HepG2 (cell line): Measurements from ENCODE around the gene MLC1. TPM values are rescaled to one million over a fixed set of nuclear protein-coding genes. Genes with fewer than 3 reads are reported as not detected.

Source experiments
- ATAC-seq: fragments of 200-7000 bp; cut with Tn5 transposase; 3 replicates; pipeline ENCODE4 v1.9.1; 2020; ENCODE audit warnings: mild to moderate bottlenecking, moderate library complexity
- BruUV-seq: library from RNA; stranded (reverse); fragments of 400-500 nt; replicated peaks from 2 replicates; lab custom pipeline; 2021; lab: Mats Ljungman, UMichigan
- CTCF ChIA-PET: fragments of 300-600 bp; formaldehyde crosslinking; extraction: SDS; loops from one replicate; lab custom pipeline; 2021; ENCODE audit warnings: low total read pairs, inconsistent platforms, low intra/inter-chr PET ratio; lab: Yijun Ruan, JAX
- POLR2A ChIA-PET: fragments of 350-600 bp; sonication (Branson Sonifier 250); formaldehyde crosslinking; loops from one replicate; lab custom pipeline; 2020; ENCODE audit warnings: antibody characterized with exemption, inconsistent platforms; lab: Yijun Ruan, JAX
- DNase-seq: peaks from one replicate; pipeline ENCODE4 v3.0.0-alpha.2; 2015; ENCODE audit warnings: low spot score
- FAIRE-seq: peaks from 3 replicates; lab custom pipeline; 2011; peaks lifted over from hg19 to GRCh38; lab: Jason Lieb, UNC
- H2AFZ ChIP-seq: one replicate; pipeline ENCODE4 v1.6.1; 2011; ENCODE audit warnings: low read length, inconsistent platforms
- H3K27ac ChIP-seq: fragments of 300-600 bp; 3 replicates; pipeline ENCODE4 v1.8.0; 2011; ENCODE audit warnings: mixed run types, mild to moderate bottlenecking, mixed read lengths, low read length, inconsistent platforms; ENCODE audit not compliant: insufficient read depth; ENCODE audit errors: extremely low read length
- H3K27me3 ChIP-seq, 2 experiments: fragments of 200-600 bp in 1 of 2; 2 replicates in 1 of 2; 3 replicates in 1 of 2; pipeline versions ENCODE4 v1.6.0 to v1.8.0; 2011; ENCODE audit warnings: low read length in 2 of 2, mild to moderate bottlenecking in 2 of 2, moderate library complexity in 2 of 2, inconsistent platforms in 1 of 2; ENCODE audit not compliant: insufficient read depth in 2 of 2, control insufficient read depth in 1 of 2
- H3K36me3 ChIP-seq, 2 experiments: fragments of 200-600 bp in 1 of 2; replicated peaks in 1 of 2; 2 replicates in 1 of 2; 3 replicates in 1 of 2; pipeline versions ENCODE4 v1.5.1 to v1.8.0; 2011; ENCODE audit warnings: low read length in 2 of 2, inconsistent platforms in 1 of 2; ENCODE audit not compliant: insufficient read depth in 2 of 2, control insufficient read depth in 1 of 2
- H3K4me1 ChIP-seq: 2 replicates; pipeline ENCODE4 v1.5.1; 2012; ENCODE audit warnings: low read length, inconsistent platforms; ENCODE audit not compliant: insufficient read depth
- H3K4me2 ChIP-seq: 2 replicates; pipeline ENCODE4 v1.6.0; 2011; ENCODE audit warnings: low read depth, low read length, inconsistent platforms
- H3K4me3 ChIP-seq, 3 experiments: fragments of 200-600 bp in 1 of 3; sonication (generic), shearing (Covaris generic) in 1 of 3; replicated peaks in 1 of 3; 2 replicates each; pipeline ENCODE4 v1.5.1; 2011 to 2016; ENCODE audit warnings: low read length in 3 of 3, inconsistent platforms in 2 of 3, low read depth in 2 of 3, mild to moderate bottlenecking in 2 of 3, control low read depth in 1 of 3, mixed read lengths in 1 of 3; ENCODE audit not compliant: insufficient read depth in 1 of 3
- H3K79me2 ChIP-seq: one replicate; pipeline ENCODE4 v1.6.1; 2011; ENCODE audit warnings: low read length, inconsistent platforms; ENCODE audit not compliant: insufficient read depth
- H3K9ac ChIP-seq: 2 replicates; pipeline ENCODE4 v1.6.0; 2011; ENCODE audit warnings: mild to moderate bottlenecking, low read depth, low read length, inconsistent platforms; ENCODE audit not compliant: insufficient read depth
- H3K9me3 ChIP-seq: 2 replicates; pipeline ENCODE4 v1.5.1; 2012; ENCODE audit warnings: mild to moderate bottlenecking, low read length
- H4K20me1 ChIP-seq: 2 replicates; pipeline ENCODE4 v1.6.0; 2011; ENCODE audit warnings: inconsistent platforms, mild to moderate bottlenecking, low read length, moderate library complexity; ENCODE audit not compliant: insufficient read depth
- BCL6 ChIP-seq: IDR thresholded peaks from 2 replicates; pipeline ENCODE4 v1.6.1; 2016; ENCODE audit warnings: missing genetic modification reagents, missing compliant biosample characterization
- HNRNPUL1 ChIP-seq: fragments of 200-400 bp; formaldehyde crosslinking; IDR thresholded peaks from 2 replicates; pipeline ENCODE4 v1.6.1; 2017; ENCODE audit warnings: low read depth, mild to moderate bottlenecking, low read length, moderate library complexity
- MBD4 ChIP-seq: IDR thresholded peaks from 2 replicates; pipeline ENCODE4 v1.6.1; 2012; ENCODE audit warnings: low read length, inconsistent platforms, borderline replicate concordance
- MTF2 ChIP-seq: sonication (generic); formaldehyde crosslinking; IDR thresholded peaks from 2 replicates; pipeline ENCODE4 v1.5.0; 2020; ENCODE audit warnings: missing genetic modification reagents, borderline replicate concordance
- SALL1 ChIP-seq: sonication (generic); formaldehyde crosslinking; IDR thresholded peaks from 2 replicates; pipeline ENCODE4 v1.8.0; 2022; ENCODE audit warnings: mild to moderate bottlenecking, missing genetic modification reagents
- SCMH1 ChIP-seq: sonication (generic); formaldehyde crosslinking; IDR thresholded peaks from 2 replicates; pipeline ENCODE4 v1.9.0; 2021; ENCODE audit warnings: missing genetic modification reagents, mild to moderate bottlenecking, borderline replicate concordance
- ZBTB40 ChIP-seq, 2 experiments: fragments of 450-650 bp in 1 of 2; sonication (generic) in 1 of 2; formaldehyde crosslinking in 1 of 2; IDR thresholded peaks; 2 replicates each; pipeline versions ENCODE4 v1.6.1 to v1.8.0; 2016 to 2022; ENCODE audit warnings: antibody characterized with exemption in 1 of 2, mild to moderate bottlenecking in 1 of 2, missing genetic modification reagents in 1 of 2
- ZNF24 ChIP-seq: fragments of 450-650 bp; IDR thresholded peaks from 2 replicates; pipeline ENCODE4 v1.6.1; 2017; ENCODE audit warnings: antibody characterized with exemption, mild to moderate bottlenecking
- ZNF484 ChIP-seq: sonication (generic); formaldehyde crosslinking; IDR thresholded peaks from 2 replicates; pipeline ENCODE4 v1.5.1; 2020; ENCODE audit warnings: mild to moderate bottlenecking, low read depth, missing genetic modification reagents, borderline replicate concordance
- ZNF558 ChIP-seq: sonication (generic); formaldehyde crosslinking; IDR thresholded peaks from 2 replicates; pipeline ENCODE4 v1.9.0; 2022; ENCODE audit warnings: mild to moderate bottlenecking, missing genetic modification reagents, borderline replicate concordance
- ZNF672 ChIP-seq: sonication (generic); formaldehyde crosslinking; IDR thresholded peaks from 2 replicates; pipeline ENCODE4 v1.8.1; 2022; ENCODE audit warnings: missing genetic modification reagents
- WGBS: methylation state at CpG from one replicate; pipeline ENCODE4 v1.1.6; 2017; ENCODE audit warnings: low lambda C conversion rate; 5-methylcytosine and 5-hydroxymethylcytosine counted together
- in situ Hi-C: cut with HindIII; loops from 2 replicates; pipeline ENCODE4 v1.10.0; 2017; ENCODE audit warnings: low pct_unique_long_range_greater_than_20kb; ENCODE audit not compliant: extremely low pct_ligation_motif_present
- intact Hi-C: fragments of 100-400 bp; cut with micrococcal nuclease; formaldehyde crosslinking; loops from one replicate; pipeline ENCODE4 v1.10.0; 2022; ENCODE audit not compliant: unreplicated experiment
- polyA plus RNA-seq, 8 experiments: library from polyadenylated mRNA; depleted of rRNA in 3 of 8; stranded (reverse) in 7 of 8; unstranded in 1 of 8; fragments of >200 nt; fragmentation: Illumina TruSeq in 4 of 8; extraction: Trizol in 4 of 8; gene quantifications; 2 replicates each; pipeline versions ENCODE4 v1.2.1 to v1.2.3, GENCODE V29; 2011 to 2016; ENCODE audit warnings: low read depth in 4 of 8, missing spikeins in 1 of 8, mixed read lengths in 1 of 8; ENCODE audit not compliant: insufficient read depth in 1 of 8
- total RNA-seq, 5 experiments: library from RNA; depleted of rRNA; stranded (reverse); fragments of >200 nt; fragmentation: Illumina TruSeq; extraction: Trizol; gene quantifications; 2 replicates each; pipeline ENCODE4 v1.2.3, GENCODE V29; 2016; ENCODE audit warnings: low read depth in 1 of 5

Gene MLC1
- total and polyA plus RNA-seq, 2 of the 13 experiments (the other 11 are each of a cell fraction or from before 2014, with no cell fraction given): not detected

- 0 out of 2 replicates have a peak, but pooled peaks have one; percentile 21 for TF ChIP-seq BCL6 (CRISPR knock-in tag)
- no peak for TF ChIP-seq ZNF558
- TF ChIP-seq ZNF484: no peak
- TF ChIP-seq ZNF24: no peak
- TF ChIP-seq SALL1: peak; percentile 29; the same call in 1 of the 2 replicates
- TF ChIP-seq MBD4: no peak
- no peak for TF ChIP-seq ZNF672 (CRISPR knock-in tag)
- TF ChIP-seq SCMH1 (CRISPR knock-in tag): no peak
Measured at GRCh38 chr22:50115693-50116092, 30.5 kb upstream of the MLC1 start (continued).

DNA sequence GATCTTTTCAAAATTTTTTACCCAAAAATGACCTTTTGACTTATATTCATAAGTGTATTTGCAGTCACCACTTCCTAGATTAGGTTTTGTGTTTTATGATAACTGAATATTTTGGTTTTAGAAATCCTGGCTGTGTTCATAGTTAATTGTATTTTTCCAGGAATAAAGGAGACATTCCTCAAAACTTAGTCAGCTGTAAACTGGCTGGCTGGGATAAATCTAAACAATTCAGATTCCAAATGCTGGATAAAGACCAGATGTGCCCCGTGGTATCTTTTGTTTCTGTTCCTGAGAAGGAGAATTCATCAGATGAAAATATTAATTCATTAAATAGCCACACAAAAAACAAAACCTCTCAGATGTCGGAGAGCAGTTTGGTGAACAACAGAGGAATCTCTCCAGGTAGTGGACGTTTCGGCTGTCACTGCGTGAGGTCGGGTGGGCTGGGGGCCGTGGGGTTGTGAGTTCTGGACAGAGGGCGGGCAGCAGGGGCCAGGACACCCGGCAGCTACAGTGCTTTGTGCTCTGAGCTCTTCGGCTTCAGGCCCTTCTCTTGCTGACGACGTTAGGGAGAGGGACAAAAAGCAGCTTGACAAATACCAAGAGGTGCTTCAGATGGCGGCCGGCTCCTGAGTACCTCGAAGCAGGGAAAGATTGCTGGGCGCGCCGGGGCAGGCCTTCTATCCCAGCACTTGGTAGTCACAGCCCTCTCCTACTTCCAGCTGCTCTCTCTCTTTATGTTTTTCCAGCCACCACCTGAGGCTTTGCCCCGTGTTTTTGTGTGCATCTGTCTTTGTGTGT is 29.2 kb upstream of the MLC1 start:
- WGBS: 23% methylated on average over 12 of the region's 19 CpGs
- CTCF ChIA-PET: no interaction called here
- H3K9me3 ChIP-seq: no peaks in the 10 kb centered on the region
- no peaks in the 10 kb centered on the region for H3K79me2 ChIP-seq
- POLR2A ChIA-PET: no interaction called here
- no peak for DNase-seq
- no peak for FAIRE-seq
- in situ Hi-C loops (no loop called here), intact Hi-C loops (no loop called here)
- H3K4me3 ChIP-seq: no peak overlapping the region
- no peak overlapping the region for H2AFZ ChIP-seq
- peaks cover 12 to 58% of the 10 kb centered on the region in 2 experiments for H3K27me3 ChIP-seq
- H3K36me3 ChIP-seq: no peaks in the 10 kb centered on the region
- no TSS peak for BruUV-seq
- H3K9ac ChIP-seq: no peak overlapping the region
- no peak for ATAC-seq
- H4K20me1 ChIP-seq: no peaks in the 10 kb centered on the region
- H3K4me1 ChIP-seq: peaks cover 17% of the 10 kb centered on the region
- H3K4me2 ChIP-seq: no peak overlapping the region
- no peak overlapping the region for H3K27ac ChIP-seq
- TF ChIP-seq ZBTB40 (IDR thresholded peaks at IDR 0.05) (no peak), ZBTB40 (CRISPR knock-in tag; IDR thresholded peaks at IDR 0.05) (no peak), MTF2 (CRISPR knock-in tag) (no peak), HNRNPUL1 (no peak)
